IMR-90 (cell line): ENCODE data around the gene VDAC1.

Experiments
- CHD1 ChIP-seq: IDR thresholded peaks from 2 replicates; pipeline ENCODE4 v1.6.1; 2012; ENCODE audit warnings: low read depth, low read length, improper control_type of control experiment
- FOS ChIP-seq: fragments of 150-350 bp; IDR thresholded peaks from 2 replicates; pipeline ENCODE4 v1.6.1; 2016; ENCODE audit warnings: low read depth, low read length
- NFE2L2 ChIP-seq: fragments of 150-350 bp; IDR thresholded peaks from 2 replicates; pipeline ENCODE4 v1.6.1; 2016; ENCODE audit warnings: low read depth, mild to moderate bottlenecking, low read length
- POLR2A ChIP-seq: IDR thresholded peaks from 2 replicates; pipeline ENCODE4 v1.6.1; 2012; ENCODE audit warnings: mild to moderate bottlenecking, low read depth, low read length
- RCOR1 ChIP-seq: IDR thresholded peaks from 2 replicates; pipeline ENCODE4 v1.6.1; 2012; ENCODE audit warnings: mild to moderate bottlenecking, low read length, improper control_type of control experiment; ENCODE audit not compliant: insufficient replicate concordance
- SMC3 ChIP-seq: fragments of 150-350 bp; IDR thresholded peaks from 2 replicates; pipeline ENCODE4 v1.6.1; 2016; ENCODE audit warnings: low read depth, mild to moderate bottlenecking, antibody characterized with exemption, low read length, moderate library complexity
- TF ChIP-seq, protein P1 (sequence below): fragments of 150-350 bp; IDR thresholded peaks from 2 replicates; pipeline ENCODE4 v1.6.1; 2017; ENCODE audit warnings: mild to moderate bottlenecking, antibody characterized with exemption, low read length, low read depth
- TF ChIP-seq, protein P2 (sequence below): conservative IDR thresholded peaks from 2 replicates; pipeline ENCODE4 v1.5.1; 2012; ENCODE audit warnings: mild to moderate bottlenecking, low read depth, low read length, improper control_type of control experiment
- TF ChIP-seq, protein P3 (sequence below): fragments of 150-350 bp; IDR thresholded peaks from 2 replicates; pipeline ENCODE4 v1.6.1; 2016; ENCODE audit warnings: low read depth, mild to moderate bottlenecking, low read length, moderate library complexity, borderline replicate concordance

DNA sequence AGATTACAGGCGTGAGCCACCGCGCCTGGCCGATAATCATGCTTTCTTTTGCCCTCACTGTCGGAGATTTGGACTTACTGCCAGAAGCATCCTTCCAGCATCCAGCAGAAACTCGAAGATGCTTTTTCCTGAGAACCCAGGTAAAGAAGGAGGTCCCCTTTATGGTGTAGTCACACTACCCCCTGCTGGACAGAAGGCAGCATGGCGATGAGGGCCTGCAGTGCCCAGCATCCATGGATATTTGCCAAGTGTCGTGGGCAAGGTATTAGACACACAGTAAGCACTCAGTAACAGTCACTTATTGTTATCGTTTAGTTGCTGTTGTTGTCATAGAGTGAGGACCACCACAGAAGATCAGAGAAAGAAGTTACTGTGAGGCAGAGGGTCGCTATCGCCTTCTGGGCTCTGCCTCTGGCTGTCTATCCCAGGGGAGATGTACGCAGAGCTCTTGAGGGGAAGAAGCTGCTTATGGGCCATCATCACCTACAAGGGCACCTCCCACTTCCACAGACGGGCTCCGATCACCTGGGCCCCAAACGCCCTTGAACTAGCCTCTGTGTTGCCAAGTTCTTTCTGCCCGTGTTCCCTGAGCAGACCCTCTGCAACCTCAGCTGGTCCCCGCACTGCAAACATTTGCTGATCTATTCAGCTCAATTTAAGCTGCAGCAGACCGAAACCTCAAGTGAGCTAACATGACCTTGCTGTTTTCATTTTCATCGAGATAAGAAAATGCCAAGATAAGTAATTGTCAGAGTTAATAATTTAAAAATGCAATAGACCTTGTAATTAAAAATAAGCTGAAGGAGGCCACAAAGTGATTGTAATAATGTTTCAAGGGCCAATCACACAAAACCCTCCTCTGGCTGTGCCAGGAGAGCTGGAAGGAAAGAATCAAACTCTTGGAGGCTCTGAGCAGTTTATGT, 60.3 kb downstream of the VDAC1 start:
- TF ChIP-seq, protein P1, sequence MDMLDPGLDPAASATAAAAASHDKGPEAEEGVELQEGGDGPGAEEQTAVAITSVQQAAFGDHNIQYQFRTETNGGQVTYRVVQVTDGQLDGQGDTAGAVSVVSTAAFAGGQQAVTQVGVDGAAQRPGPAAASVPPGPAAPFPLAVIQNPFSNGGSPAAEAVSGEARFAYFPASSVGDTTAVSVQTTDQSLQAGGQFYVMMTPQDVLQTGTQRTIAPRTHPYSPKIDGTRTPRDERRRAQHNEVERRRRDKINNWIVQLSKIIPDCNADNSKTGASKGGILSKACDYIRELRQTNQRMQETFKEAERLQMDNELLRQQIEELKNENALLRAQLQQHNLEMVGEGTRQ = no peak
- TF ChIP-seq, protein P2, sequence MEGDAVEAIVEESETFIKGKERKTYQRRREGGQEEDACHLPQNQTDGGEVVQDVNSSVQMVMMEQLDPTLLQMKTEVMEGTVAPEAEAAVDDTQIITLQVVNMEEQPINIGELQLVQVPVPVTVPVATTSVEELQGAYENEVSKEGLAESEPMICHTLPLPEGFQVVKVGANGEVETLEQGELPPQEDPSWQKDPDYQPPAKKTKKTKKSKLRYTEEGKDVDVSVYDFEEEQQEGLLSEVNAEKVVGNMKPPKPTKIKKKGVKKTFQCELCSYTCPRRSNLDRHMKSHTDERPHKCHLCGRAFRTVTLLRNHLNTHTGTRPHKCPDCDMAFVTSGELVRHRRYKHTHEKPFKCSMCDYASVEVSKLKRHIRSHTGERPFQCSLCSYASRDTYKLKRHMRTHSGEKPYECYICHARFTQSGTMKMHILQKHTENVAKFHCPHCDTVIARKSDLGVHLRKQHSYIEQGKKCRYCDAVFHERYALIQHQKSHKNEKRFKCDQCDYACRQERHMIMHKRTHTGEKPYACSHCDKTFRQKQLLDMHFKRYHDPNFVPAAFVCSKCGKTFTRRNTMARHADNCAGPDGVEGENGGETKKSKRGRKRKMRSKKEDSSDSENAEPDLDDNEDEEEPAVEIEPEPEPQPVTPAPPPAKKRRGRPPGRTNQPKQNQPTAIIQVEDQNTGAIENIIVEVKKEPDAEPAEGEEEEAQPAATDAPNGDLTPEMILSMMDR = peak; percentile 67
- TF ChIP-seq SMC3 (peak; percentile 59), FOS (no peak), NFE2L2 (no peak), POLR2A (no peak), CHD1 (no peak), RCOR1 (no peak)
- TF ChIP-seq, protein P3, sequence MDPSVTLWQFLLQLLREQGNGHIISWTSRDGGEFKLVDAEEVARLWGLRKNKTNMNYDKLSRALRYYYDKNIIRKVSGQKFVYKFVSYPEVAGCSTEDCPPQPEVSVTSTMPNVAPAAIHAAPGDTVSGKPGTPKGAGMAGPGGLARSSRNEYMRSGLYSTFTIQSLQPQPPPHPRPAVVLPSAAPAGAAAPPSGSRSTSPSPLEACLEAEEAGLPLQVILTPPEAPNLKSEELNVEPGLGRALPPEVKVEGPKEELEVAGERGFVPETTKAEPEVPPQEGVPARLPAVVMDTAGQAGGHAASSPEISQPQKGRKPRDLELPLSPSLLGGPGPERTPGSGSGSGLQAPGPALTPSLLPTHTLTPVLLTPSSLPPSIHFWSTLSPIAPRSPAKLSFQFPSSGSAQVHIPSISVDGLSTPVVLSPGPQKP = no peak
